Retinal pigment epithelial cell (primary cell): ENCODE results near the gene RFX7.

Experiments
- DNase-seq: peaks from one replicate; pipeline ENCODE4 v3.0.0-alpha.2; 2010; ENCODE audit warnings: low read depth
- H3K4me3 ChIP-seq: 2 replicates; pipeline ENCODE4 v1.5.1; 2011; ENCODE audit warnings: mild to moderate bottlenecking, low read length, control low read depth, moderate library complexity
- TF ChIP-seq, protein P1 (sequence below): conservative IDR thresholded peaks from 2 replicates; pipeline ENCODE4 v1.5.1; 2011; ENCODE audit warnings: low read depth, low read length, control low read depth, inconsistent platforms

RFX7 gene

DNA sequence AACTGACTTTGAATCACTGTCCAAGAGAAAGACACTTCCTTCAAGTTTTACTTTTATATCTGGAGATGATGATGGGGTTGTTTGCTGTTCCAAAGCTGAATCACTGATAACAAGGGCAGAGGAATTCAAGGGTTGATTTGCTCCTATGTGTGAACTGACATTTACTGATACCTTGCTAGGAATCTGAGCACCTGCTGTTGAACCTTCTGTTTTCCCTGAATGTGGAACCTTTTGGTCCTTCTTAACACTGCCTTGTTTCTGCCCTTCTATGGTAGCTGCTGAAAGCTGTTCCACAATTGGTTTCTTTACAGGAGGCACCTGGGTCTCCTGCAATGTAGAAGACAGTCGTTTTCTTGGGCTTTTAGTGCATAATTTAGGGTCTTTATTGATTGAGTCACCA is 148.3 kb downstream of the RFX7 start:
- DNase-seq, result no peak
- TF ChIP-seq, protein P1, sequence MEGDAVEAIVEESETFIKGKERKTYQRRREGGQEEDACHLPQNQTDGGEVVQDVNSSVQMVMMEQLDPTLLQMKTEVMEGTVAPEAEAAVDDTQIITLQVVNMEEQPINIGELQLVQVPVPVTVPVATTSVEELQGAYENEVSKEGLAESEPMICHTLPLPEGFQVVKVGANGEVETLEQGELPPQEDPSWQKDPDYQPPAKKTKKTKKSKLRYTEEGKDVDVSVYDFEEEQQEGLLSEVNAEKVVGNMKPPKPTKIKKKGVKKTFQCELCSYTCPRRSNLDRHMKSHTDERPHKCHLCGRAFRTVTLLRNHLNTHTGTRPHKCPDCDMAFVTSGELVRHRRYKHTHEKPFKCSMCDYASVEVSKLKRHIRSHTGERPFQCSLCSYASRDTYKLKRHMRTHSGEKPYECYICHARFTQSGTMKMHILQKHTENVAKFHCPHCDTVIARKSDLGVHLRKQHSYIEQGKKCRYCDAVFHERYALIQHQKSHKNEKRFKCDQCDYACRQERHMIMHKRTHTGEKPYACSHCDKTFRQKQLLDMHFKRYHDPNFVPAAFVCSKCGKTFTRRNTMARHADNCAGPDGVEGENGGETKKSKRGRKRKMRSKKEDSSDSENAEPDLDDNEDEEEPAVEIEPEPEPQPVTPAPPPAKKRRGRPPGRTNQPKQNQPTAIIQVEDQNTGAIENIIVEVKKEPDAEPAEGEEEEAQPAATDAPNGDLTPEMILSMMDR, result no peak
- no peak overlapping the region for H3K4me3 ChIP-seq

DNA sequence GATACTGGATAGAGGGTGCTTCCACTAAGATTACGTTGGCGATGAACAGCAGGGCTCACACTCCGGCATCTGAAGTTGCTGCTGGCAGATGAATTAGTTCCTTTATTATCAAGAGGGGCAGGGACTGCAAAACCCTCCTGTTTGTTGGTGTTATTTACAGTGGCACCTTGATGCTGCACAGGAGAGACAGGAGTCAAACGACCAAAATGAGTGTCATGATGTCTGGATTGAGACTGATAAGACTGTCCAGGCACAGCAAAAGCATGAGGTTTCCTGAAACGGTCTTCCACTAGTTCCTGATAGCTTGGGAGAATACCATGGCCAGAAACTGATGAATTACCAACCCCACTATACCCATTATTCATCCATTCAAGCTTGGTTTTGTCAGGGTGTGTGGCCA is 149.5 kb downstream of the RFX7 start:
- TF ChIP-seq, protein P1, result no peak
- DNase-seq, result no peak
- no peak overlapping the region for H3K4me3 ChIP-seq

DNA sequence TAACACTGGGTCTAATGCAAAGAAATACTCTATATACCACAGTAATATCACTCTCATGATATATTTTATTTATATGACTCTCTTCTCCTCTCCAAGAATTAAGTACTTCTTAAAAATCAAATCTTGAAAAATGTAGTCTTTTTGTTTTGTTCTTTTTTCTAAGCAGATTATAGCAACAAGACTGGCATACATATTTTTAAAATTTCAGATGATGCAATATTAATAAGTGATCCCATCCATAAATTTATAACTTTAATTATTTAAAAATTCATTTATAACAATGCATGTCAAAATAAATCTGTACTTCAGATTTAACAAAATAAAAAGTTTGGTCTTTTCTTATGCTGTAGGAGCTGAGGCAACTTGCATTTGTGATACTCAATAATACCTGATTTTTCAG is 155.3 kb downstream of the RFX7 start:
- no peak for DNase-seq
- no peak overlapping the region for H3K4me3 ChIP-seq
- TF ChIP-seq, protein P1, result no peak

DNA sequence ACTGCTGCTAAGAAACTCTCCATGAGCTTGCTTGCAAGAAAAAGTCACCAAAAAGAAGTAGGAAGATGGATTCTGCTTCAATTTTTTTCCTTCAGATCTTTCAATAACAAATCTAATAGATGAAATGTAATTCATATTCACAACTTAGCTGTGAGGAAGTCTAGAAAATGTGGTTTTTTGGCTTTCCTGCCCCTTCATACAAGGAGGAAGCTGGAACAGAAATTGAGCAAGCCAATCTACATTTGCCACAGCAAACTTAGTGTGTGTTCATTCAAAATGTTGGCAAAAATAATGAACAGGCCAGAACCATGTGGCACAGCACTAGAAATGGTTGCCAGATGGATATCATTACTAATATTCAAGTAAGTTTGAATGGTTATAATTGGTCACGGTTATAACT is 157.1 kb downstream of the RFX7 start:
- DNase-seq, result no peak
- TF ChIP-seq, protein P1, result no peak
- no peak overlapping the region for H3K4me3 ChIP-seq

DNA sequence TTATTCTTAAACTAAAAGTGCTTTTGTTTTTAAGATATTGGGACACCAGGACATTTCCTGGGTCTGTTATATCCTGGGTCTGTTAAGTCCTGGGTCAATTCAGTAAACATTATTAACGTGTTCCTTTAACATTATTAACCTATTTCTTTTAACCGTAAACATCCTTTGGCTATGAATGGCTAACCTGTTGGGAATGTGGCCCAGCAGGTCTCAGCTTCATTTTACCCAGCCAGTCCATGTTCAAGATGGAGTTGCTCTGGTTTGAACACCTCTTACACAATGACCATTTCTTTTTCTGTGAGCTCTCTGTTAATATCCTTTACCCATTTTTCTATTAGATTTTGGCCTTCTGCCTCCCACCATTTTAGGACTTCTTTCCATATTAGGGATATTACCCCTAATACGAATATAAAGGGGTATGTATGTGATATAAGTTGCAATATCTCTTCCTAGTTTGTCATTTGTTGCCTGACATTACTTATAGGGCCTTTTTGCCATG is 161.4 kb downstream of the RFX7 start:
- TF ChIP-seq, protein P1, result no peak
- H3K4me3 ChIP-seq, result no peak overlapping the region
- no peak for DNase-seq

DNA sequence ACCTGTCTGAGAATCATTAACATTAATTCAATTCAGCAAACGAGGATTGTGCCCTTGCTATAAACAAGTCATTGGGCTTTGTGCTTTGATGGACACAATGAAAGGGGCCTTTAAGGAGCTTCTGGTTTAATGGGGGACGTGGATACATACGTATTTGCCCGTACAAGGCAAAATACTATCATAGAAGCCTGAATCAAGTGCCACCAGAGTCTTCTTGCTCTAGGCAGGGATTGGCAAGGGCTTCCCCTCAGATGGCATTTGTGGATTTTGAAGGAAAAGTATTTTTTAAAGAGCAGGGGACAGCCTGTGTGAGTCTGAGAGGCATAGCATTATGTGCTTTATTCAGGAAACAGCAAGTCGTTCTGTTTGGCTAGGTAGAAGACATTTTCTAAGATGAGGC is 166.6 kb downstream of the RFX7 start:
- TF ChIP-seq, protein P1, result no peak
- no peak for DNase-seq
- no peak overlapping the region for H3K4me3 ChIP-seq

DNA sequence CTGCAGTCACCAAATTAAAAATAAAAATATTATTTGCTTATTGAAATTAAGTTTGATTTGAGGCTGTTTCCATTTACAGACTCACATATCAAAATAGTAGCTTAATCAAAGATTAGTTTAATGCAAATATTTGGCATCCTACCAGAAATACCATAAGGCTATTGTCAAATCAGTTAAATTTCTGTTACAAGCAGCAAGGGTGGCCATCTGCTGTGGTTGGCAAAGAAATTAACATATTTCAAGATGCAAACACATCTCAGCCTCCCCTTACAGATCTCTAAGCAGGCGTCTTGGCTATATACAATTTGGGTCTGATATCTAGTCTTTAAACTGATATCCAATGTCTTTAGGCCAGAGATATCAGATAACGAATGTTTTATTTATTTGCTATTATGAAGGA is 167.0 kb downstream of the RFX7 start:
- H3K4me3 ChIP-seq, result no peak overlapping the region
- TF ChIP-seq, protein P1, result no peak
- DNase-seq, result peak; percentile 43
